Measurements from ENCODE around the gene TNFRSF13B.

GRCh38 chr17:16935241-16935663 lies 36.7 kb downstream of the TNFRSF13B start:
- no peak for TF ChIP-seq EZH2 (IDR thresholded peaks at IDR 0.05)
- TF ChIP-seq POLR2AphosphoS5 (IDR thresholded peaks at IDR 0.05; ENCODE audit: borderline replicate concordance, low read depth, low read length) = no peak
